GM12891 (cell line): ENCODE data around the gene CNOT4.

Experiments
- PAX5 ChIP-seq: IDR thresholded peaks from 2 replicates; pipeline ENCODE4 v1.6.1; 2011; ENCODE audit warnings: low read length, moderate library complexity, mild to moderate bottlenecking; ENCODE audit not compliant: insufficient read depth, severe bottlenecking
- POLR2A ChIP-seq: IDR thresholded peaks from 2 replicates; pipeline ENCODE4 v1.6.1; 2011; ENCODE audit warnings: low read depth, low read length, control low read depth
- POLR2AphosphoS5 ChIP-seq: IDR thresholded peaks from 2 replicates; pipeline ENCODE4 v1.6.1; 2011; ENCODE audit warnings: low read depth, low read length, control low read depth
- POU2F2 ChIP-seq: IDR thresholded peaks from 2 replicates; pipeline ENCODE4 v1.6.1; 2011; ENCODE audit warnings: low read depth, mild to moderate bottlenecking, control low read depth, low read length, moderate library complexity
- SPI1 ChIP-seq: IDR thresholded peaks from 2 replicates; pipeline ENCODE4 v1.6.1; 2011; ENCODE audit warnings: low read depth, low read length, control low read depth
- TAF1 ChIP-seq: IDR thresholded peaks from 2 replicates; pipeline ENCODE4 v1.6.1; 2011; ENCODE audit warnings: low read depth, low read length, control low read depth

DNA sequence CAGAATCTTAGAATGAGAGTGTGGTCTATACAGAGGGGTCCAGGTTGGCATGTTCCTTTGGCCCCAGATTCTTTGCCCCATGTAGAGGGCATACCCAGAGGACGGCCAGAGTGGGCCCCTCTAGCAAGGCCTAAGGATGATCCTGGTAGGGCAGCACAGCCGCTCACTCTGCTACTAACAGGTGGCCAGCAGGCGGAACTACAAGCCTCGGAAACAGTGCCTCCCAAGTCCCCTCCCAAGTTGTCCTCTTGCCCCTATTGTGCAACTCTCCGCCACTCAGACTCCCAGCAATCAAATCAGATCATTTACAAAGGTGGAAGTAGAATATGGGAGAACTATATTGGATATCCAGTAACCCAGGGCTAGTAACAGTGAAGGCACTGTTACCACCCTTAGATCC lies 168.9 kb downstream of the CNOT4 start:
- no peak for TF ChIP-seq POLR2A
- TF ChIP-seq POLR2AphosphoS5: no peak
- no peak for TF ChIP-seq SPI1
- TF ChIP-seq TAF1: no peak
- no peak for TF ChIP-seq POU2F2
- TF ChIP-seq PAX5: no peak
